BLaER1 treated with 17β-estradiol and CSF1 and Interleukin-3, amounts not matched to agents 10 nM and 100 nM (cell line): ENCODE data around the gene ACBD4.

Experiments
- H3K27ac ChIP-seq, 11 experiments: shearing (Covaris generic); formaldehyde crosslinking; 2 replicates each; pipeline ENCODE4 v1.8.1; 2022
- H3K27me3 ChIP-seq, 11 experiments: shearing (Covaris generic); formaldehyde crosslinking; 2 replicates each; pipeline ENCODE4 v1.8.1; 2022
- H3K36me3 ChIP-seq, 11 experiments: shearing (Covaris generic); formaldehyde crosslinking; 2 replicates each; pipeline ENCODE4 v1.8.1; 2022
- H3K4me1 ChIP-seq, 10 experiments: shearing (Covaris generic); formaldehyde crosslinking; 2 replicates each; pipeline ENCODE4 v1.8.1; 2022
- H3K4me2 ChIP-seq, 11 experiments: shearing (Covaris generic); formaldehyde crosslinking; 2 replicates each; pipeline ENCODE4 v1.8.1; 2022
- H3K4me3 ChIP-seq, 10 experiments: shearing (Covaris generic); formaldehyde crosslinking; 2 replicates each; pipeline ENCODE4 v1.8.1; 2022
- H3K9ac ChIP-seq, 11 experiments: shearing (Covaris generic); formaldehyde crosslinking; 2 replicates each; pipeline ENCODE4 v1.8.1; 2022
- H3K9me3 ChIP-seq, 11 experiments: shearing (Covaris generic); formaldehyde crosslinking; replicated peaks in 1 of 11; 2 replicates each; pipeline ENCODE4 v1.8.1; 2022
- H4K20me1 ChIP-seq, 11 experiments: shearing (Covaris generic); formaldehyde crosslinking; 2 replicates each; pipeline ENCODE4 v1.8.1; 2022
- Cebpa-rat ChIP-seq, 11 experiments: shearing (Covaris generic); IDR thresholded peaks; 2 replicates each; pipeline ENCODE4 v1.8.1; 2022

The ACBD4 gene

GRCh38 chr17:45155029-45155428 lies 19.5 kb downstream of the ACBD4 start:
- Histone ChIP-seq H3K4me3 (no peak overlapping the region), H3K9me3 (no peaks in the 10 kb centered on the region), H3K4me1 (peaks cover 41 to 84% (median 60%) of the 10 kb centered on the region in 10 experiments), H4K20me1 (peaks cover 19 to 70% (median 26%) of the 10 kb centered on the region in 11 experiments), H3K4me2 (peak overlapping the region in 8 of 11 experiments; percentile 2 to 57 (median 21); a peak in 12 of 22 replicates), H3K9ac (peak overlapping the region in 6 of 11 experiments; percentile 3 to 47 (median 34); a peak in 5 of 22 replicates), H3K27ac (peak overlapping the region in 7 of 11 experiments; percentile 9 to 30 (median 26); a peak in 5 of 22 replicates), H3K27me3 (no peaks in the 10 kb centered on the region), H3K36me3 (peaks cover 0 to 19% (median 4%) of the 10 kb centered on the region in 11 experiments; a peak in 10 of 22 replicates)
- TF ChIP-seq Cebpa-rat (IDR thresholded peaks at IDR 0.05) = no peak

GRCh38 chr17:45155483-45155882 lies 20.0 kb downstream of the ACBD4 start:
- Histone ChIP-seq H3K4me3 (no peak overlapping the region), H3K36me3 (peaks cover 0 to 17% (median 0%) of the 10 kb centered on the region in 11 experiments; a peak in 6 of 22 replicates), H3K4me2 (peak overlapping the region in 9 of 11 experiments; percentile 2 to 57 (median 21); a peak in 13 of 22 replicates), H3K4me1 (peaks cover 45 to 86% (median 61%) of the 10 kb centered on the region in 10 experiments), H3K27ac (peak overlapping the region in 7 of 11 experiments; percentile 9 to 30 (median 26); a peak in 9 of 22 replicates), H4K20me1 (peaks cover 14 to 66% (median 21%) of the 10 kb centered on the region in 11 experiments), H3K9me3 (no peaks in the 10 kb centered on the region), H3K9ac (peak overlapping the region in 6 of 11 experiments; percentile 3 to 47 (median 34); a peak in 6 of 22 replicates), H3K27me3 (no peaks in the 10 kb centered on the region)
- no peak for TF ChIP-seq Cebpa-rat (IDR thresholded peaks at IDR 0.05)

- peak overlapping the region in 2 of 11 experiments; percentile 34 to 35; a peak in 1 of 22 replicates for H3K9ac ChIP-seq
- peak overlapping the region in 6 of 11 experiments; percentile 21 to 57 (median 26); a peak in 8 of 22 replicates for H3K4me2 ChIP-seq
Measured at GRCh38 chr17:45156242-45156641, 20.8 kb downstream of the ACBD4 start.

GRCh38 chr17:45160447-45161287 lies 25.2 kb downstream of the ACBD4 start:
- Histone ChIP-seq H3K27me3 (no peaks in the 10 kb centered on the region), H3K4me2 (peak overlapping the region; percentile 65 to 95 (median 80)), H3K36me3 (peaks cover 0 to 10% (median 0%) of the 10 kb centered on the region in 11 experiments; a peak in 3 of 22 replicates), H3K4me1 (peaks cover 53 to 86% (median 73%) of the 10 kb centered on the region in 10 experiments), H3K9me3 (no peaks in the 10 kb centered on the region), H4K20me1 (peaks cover 0 to 30% (median 0%) of the 10 kb centered on the region in 11 experiments; a peak in 6 of 22 replicates), H3K9ac (peak overlapping the region; percentile 98 to 100 (median 100)), H3K27ac (peak overlapping the region; percentile 98 to 100 (median 100)), H3K4me3 (peak overlapping the region; percentile 81 to 99 (median 92))
- peak in 5 of 11 experiments; percentile 48 to 83 (median 76); a peak in 6 of 22 replicates for TF ChIP-seq Cebpa-rat (IDR thresholded peaks at IDR 0.05)

More at GRCh38 chr17:45156242-45156641, 20.8 kb downstream of the ACBD4 start:
- no peaks in the 10 kb centered on the region for H3K9me3 ChIP-seq
- no peaks in the 10 kb centered on the region for H3K27me3 ChIP-seq
- peak overlapping the region in 1 of 11 experiments; percentile 26; a peak in 1 of 22 replicates for H3K27ac ChIP-seq
- TF ChIP-seq Cebpa-rat (IDR thresholded peaks at IDR 0.05) = no peak
- peaks cover 0 to 10% (median 0%) of the 10 kb centered on the region in 11 experiments; a peak in 6 of 22 replicates for H3K36me3 ChIP-seq
- no peak overlapping the region for H3K4me3 ChIP-seq
- H4K20me1 ChIP-seq = peaks cover 6 to 58% (median 13%) of the 10 kb centered on the region in 11 experiments
- peaks cover 38 to 80% (median 58%) of the 10 kb centered on the region in 10 experiments for H3K4me1 ChIP-seq

GRCh38 chr17:45161288-45162024 lies 26.0 kb downstream of the ACBD4 start, which contains the start of gene HEXIM2:
Gene HEXIM2, plus strand, starts transcription at chr17:45161875. Its CDS starts 919 bp downstream, at chr17:45162794.
- H3K27me3 ChIP-seq = no peaks in the 10 kb centered on the region
- peaks cover 53 to 86% (median 73%) of the 10 kb centered on the region in 10 experiments for H3K4me1 ChIP-seq
- TF ChIP-seq Cebpa-rat (IDR thresholded peaks at IDR 0.05) = no peak
- peaks cover 0 to 10% (median 0%) of the 10 kb centered on the region in 11 experiments; a peak in 3 of 22 replicates for H3K36me3 ChIP-seq
- H3K4me2 ChIP-seq = peak within 1 kb of the TSS; percentile 78 to 95 (median 86)
- peak within 1 kb of the TSS; percentile 98 to 100 (median 100) for H3K27ac ChIP-seq
- peaks cover 0 to 22% (median 0%) of the 10 kb centered on the region in 11 experiments; a peak in 4 of 22 replicates for H4K20me1 ChIP-seq
- H3K4me3 ChIP-seq = peak within 1 kb of the TSS; percentile 81 to 99 (median 92)
- peak within 1 kb of the TSS; percentile 98 to 100 (median 100) for H3K9ac ChIP-seq
- H3K9me3 ChIP-seq = no peaks in the 10 kb centered on the region

- Histone ChIP-seq H3K9ac (peak overlapping the region in 10 of 11 experiments; percentile 10 to 100 (median 100); a peak in 15 of 22 replicates), H3K36me3 (peaks cover 0 to 10% (median 0%) of the 10 kb centered on the region in 11 experiments; a peak in 3 of 22 replicates), H3K9me3 (no peaks in the 10 kb centered on the region), H3K4me1 (peaks cover 52 to 86% (median 71%) of the 10 kb centered on the region in 10 experiments), H4K20me1 (peaks cover 0 to 16% (median 0%) of the 10 kb centered on the region in 11 experiments; a peak in 4 of 22 replicates), H3K27me3 (no peaks in the 10 kb centered on the region), H3K27ac (peak overlapping the region in 10 of 11 experiments; percentile 8 to 100 (median 78); a peak in 19 of 22 replicates), H3K4me3 (peak overlapping the region; percentile 41 to 94 (median 49)), H3K4me2 (peak overlapping the region; percentile 78 to 95 (median 86))
- TF ChIP-seq Cebpa-rat (IDR thresholded peaks at IDR 0.05) = no peak
Measured at GRCh38 chr17:45162025-45162687, 26.7 kb downstream of the ACBD4 start.

GRCh38 chr17:45164734-45165269 lies 29.3 kb downstream of the ACBD4 start:
- Histone ChIP-seq H3K4me2 (peak overlapping the region; percentile 71 to 97 (median 87)), H3K9me3 (no peaks in the 10 kb centered on the region), H3K9ac (peak overlapping the region in 10 of 11 experiments; percentile 4 to 70 (median 53); a peak in 15 of 22 replicates), H3K36me3 (peaks cover 0 to 8% (median under 1%) of the 10 kb centered on the region in 11 experiments; a peak in 3 of 22 replicates), H3K27ac (peak overlapping the region in 10 of 11 experiments; percentile 34 to 100 (median 80); a peak in 19 of 22 replicates), H3K4me3 (peak overlapping the region in 4 of 10 experiments; percentile 12 to 40 (median 29); a peak in 4 of 20 replicates), H4K20me1 (no peaks in the 10 kb centered on the region), H3K27me3 (no peaks in the 10 kb centered on the region), H3K4me1 (peaks cover 41 to 83% (median 54%) of the 10 kb centered on the region in 10 experiments)
- no peak for TF ChIP-seq Cebpa-rat (IDR thresholded peaks at IDR 0.05)
